HG02610 (cell line): ENCODE results near the gene CDKN2B-AS1.

Experiments used
- ATAC-seq: cut with Tn5 transposase; IDR thresholded peaks from one replicate; pipeline ENCODE4 v1.9.1; 2021; ENCODE audit warnings: mild to moderate bottlenecking, moderate library complexity; ENCODE audit not compliant: unreplicated experiment

The CDKN2B-AS1 gene

GRCh38 chr9:22147813-22148527, 153.4 kb downstream of the CDKN2B-AS1 start:
- no peak for ATAC-seq

DNA sequence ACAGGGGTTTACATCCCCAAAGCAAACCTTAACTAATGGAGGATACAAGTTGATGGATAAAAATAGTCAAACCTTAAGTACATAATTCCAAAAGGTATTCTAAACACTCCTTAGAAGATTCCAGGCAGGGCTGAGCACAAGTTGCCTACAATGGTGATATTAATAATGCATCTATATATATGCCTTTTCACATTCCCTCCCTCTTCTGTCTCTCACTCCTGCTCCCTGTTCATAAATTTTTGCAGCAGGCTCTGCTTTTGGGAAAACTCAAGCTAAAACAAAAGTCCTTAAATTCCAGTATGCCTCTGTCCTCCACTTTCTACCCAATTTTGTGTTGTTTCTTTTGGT, 153.9 kb downstream of the CDKN2B-AS1 start:
- ATAC-seq, result no peak

DNA sequence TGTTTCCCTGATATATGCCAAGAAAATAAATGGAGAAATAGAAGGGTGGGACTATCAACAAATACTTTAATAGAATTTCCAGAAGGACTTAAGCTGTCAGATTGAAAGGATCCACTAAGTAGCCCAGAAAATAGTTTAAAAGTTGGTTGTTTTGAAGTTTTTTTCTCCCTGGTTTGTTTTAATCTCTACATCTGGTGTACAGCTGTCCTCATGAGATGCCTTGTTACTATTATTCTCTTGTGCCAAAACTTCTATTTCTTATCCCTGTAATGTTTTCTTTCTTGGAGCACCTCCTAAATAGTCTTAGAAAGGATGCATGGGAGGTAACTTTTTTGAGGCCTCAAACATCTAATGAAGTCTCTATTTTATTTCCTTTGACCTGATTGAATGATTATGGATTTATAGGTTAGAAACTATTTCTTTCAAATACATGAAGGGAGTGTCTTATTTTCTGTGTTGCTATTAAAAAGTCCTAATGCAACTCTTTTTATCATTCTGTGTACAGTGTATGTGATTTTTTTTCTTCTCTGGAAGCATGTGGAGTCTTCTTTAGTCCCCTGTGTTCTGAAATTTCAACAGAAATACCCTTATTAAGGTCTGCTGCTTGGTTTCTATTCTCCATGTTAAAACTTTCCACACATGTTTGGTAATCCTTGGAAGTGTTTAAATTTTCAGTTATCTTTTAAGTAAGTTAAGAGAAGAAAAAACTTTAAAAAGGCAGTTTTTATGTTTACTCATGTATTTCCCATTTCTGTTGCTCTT, 154.5 kb downstream of the CDKN2B-AS1 start:
- no peak for ATAC-seq

DNA sequence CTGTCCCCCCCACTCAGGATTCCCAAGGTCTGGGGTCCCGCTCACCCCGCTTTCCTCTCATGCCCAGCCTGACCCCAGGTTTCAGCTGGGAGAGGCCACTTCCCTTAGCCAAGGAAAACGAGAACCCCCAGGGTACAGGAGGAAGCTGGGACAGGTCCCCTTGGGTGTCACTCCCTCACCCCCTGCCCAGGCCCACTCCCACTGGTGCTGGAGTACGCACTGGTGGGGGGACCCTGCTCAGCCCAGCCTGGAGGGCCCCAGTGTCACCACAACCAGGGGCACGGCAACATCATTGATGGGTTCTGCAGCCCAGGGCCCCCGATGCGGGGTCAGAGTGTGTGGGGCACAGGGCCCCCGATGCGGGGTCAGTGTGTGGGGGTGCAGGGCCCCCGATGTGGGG, 159.5 kb downstream of the CDKN2B-AS1 start:
- ATAC-seq, result no peak

DNA sequence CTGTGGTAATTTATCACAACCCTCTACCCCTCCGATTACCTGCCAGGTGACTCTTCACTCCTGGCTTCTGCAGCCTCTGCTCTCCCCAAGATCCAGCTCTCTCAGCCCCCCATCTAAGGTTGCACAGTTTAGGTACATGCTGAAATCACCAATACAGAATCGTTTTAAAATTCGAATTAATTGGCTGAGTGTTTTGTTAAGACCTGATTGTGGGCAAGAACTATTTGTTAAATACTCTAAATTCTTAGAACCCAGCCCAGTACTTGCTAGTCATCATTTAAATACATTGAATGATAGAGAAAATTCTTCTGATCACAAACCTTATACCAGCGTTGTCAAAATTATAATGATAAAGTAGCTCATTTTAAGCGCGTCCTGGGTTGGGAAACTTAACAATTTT, 162.0 kb downstream of the CDKN2B-AS1 start:
- no peak for ATAC-seq

DNA sequence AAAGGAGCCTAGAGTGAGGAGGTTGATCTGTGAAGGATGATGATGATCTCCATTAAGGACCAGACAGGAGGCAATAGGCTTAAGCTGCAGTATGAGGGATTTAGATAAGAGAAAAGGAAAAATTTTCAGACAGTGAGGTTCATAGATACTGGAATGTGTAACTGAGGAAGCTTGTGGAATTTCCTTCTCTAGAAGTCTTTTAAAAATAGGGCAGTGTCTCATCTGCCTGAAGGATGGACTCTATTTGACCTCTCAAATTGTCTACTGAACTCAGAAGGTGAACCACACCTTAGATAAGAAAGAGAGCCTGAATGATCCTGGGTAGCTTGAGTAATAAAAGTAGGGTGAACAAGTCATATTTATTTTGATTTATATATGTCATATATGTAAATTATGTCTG, 162.7 kb downstream of the CDKN2B-AS1 start:
- ATAC-seq, result no peak

DNA sequence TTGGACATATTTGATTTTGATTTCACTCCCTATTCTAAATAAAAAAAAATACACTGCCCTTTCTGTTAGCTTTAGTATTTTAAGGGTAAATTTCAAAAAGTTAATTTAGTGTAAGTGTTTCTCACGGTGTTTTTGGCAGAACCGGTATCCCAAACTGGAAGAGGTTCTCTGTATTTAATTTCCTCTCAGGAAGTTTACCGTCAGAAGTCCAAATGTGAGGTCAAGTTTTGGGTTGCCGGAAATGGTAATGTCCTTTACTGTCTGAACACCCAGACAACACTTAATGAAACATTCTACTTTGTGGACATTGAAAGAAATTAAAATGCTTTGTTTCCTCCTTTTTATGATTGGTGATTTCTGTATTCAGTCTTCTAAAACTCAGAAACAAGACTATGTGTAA, 163.2 kb downstream of the CDKN2B-AS1 start:
- no peak for ATAC-seq

DNA sequence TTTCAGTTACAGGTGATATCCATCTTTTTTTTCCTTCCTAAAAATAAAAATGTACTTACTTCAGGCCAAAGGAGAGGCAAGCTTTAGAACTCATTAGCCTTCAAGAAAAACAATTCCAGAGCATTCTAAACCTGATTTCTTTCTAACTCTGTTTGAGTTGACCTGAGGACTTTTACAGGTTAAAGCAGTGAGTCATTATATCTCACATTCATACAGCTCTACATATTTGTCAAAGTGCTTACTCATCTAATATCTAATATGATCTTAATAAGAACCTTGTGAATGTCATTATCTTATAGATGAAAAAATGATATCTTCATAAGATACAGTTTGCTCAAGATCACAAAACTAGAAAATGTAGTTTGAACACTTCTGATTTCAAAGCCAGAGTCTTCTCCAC, 163.7 kb downstream of the CDKN2B-AS1 start:
- no peak for ATAC-seq

- ATAC-seq, result no peak
Observed at GRCh38 chr9:22158927-22159346, 164.3 kb downstream of the CDKN2B-AS1 start.

DNA sequence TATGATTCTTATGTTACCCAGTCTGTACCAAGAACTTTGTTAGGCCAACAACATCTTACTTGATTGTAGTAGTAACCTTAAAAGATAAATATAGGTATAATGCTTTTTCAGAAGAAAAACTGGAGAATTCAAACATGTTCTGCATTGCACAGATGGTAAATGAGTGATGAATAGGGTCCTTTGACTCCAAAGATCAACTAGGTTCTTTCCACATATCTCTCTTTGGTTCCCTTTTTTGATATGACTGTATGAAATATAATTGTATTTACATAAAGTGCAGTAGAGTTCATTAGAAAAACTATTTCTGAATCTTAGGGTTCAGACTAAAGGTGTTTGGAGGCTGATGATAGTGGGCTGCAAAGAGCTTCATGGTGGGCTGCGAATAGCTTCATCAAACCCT, 165.0 kb downstream of the CDKN2B-AS1 start:
- ATAC-seq, result no peak

GRCh38 chr9:22160221-22160620, 165.6 kb downstream of the CDKN2B-AS1 start:
- ATAC-seq, result no peak

- ATAC-seq, result no peak
Observed at GRCh38 chr9:22165144-22165543, 170.6 kb downstream of the CDKN2B-AS1 start.

GRCh38 chr9:22169243-22169642, 174.7 kb downstream of the CDKN2B-AS1 start:
- no peak for ATAC-seq

DNA sequence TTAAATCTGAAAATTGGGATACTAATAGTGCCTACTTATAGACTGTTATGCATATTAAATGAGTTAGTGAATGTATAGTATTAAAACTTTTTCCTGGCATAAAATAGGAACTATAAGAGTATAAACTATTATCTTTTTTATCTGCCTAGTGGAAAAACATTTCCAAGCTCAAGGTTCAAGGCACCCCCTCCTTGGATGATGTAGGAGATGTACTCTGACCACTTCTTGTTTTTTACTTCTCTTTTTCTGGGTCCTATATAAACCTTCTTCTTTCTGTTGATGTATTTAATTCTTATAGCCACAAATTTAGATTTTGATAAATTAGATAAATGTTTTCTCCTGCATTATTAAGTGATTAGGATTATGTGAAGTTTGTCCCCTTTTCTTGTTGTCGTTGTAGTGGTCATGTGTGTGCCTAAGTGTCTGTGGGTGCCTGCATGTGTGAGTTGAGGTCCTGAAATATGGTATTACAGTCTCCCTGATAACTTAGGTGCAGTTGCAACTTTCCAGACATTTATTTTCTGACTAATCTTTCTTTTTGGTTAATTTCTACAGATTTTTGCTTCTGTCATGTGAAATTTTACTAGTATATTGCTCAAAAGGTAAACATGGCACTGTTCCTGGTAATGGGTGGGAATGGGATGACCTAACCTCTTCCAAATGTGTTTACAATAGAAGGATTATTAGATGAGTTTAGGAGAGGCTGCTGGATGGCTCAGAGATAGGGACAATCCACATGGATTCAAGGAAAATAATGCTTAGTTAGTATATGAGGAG, 175.3 kb downstream of the CDKN2B-AS1 start:
- ATAC-seq, result no peak
